HG02973 (cell line): ENCODE data around the gene FGF5.
"Not testable (repeated sequence)": the region's sequence is repeated elsewhere in the genome, so short reads cannot be mapped to it uniquely, and the experiment has no call there.

Source experiments
- ATAC-seq: cut with Tn5 transposase; IDR thresholded peaks from one replicate; pipeline ENCODE4 v1.9.1; 2021; ENCODE audit warnings: moderate library complexity; ENCODE audit not compliant: unreplicated experiment

The FGF5 gene

GRCh38 chr4:80253510-80253909, 13.0 kb upstream of the FGF5 start:
- ATAC-seq = no peak

- ATAC-seq = no peak
Measured at GRCh38 chr4:80254114-80254513, 12.3 kb upstream of the FGF5 start.

- no peak for ATAC-seq
Measured at GRCh38 chr4:80255329-80256095, 11.0 kb upstream of the FGF5 start.

DNA sequence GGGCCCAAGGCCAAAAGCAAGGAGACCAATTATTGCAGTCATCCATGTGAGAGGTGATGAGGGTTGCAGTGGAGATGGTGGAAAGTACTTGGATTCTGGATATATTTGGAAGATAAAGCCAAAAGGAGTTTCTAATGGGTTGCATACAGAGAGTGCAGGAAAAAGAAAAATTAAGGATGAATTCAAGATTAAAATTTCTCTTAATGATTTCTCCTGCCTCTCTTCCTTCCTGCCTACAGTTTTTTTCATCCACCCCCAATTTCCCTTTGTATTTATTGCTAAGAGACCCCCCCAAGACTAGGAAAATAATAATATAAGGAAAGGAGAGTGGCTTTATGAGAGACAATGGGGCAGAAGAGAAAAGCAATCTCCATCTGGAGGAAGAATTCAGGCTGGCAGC, 8.6 kb upstream of the FGF5 start:
- no peak for ATAC-seq

GRCh38 chr4:80259012-80259411, 7.5 kb upstream of the FGF5 start:
- ATAC-seq = no peak

GRCh38 chr4:80259817-80260216, 6.6 kb upstream of the FGF5 start:
- ATAC-seq = no peak

DNA sequence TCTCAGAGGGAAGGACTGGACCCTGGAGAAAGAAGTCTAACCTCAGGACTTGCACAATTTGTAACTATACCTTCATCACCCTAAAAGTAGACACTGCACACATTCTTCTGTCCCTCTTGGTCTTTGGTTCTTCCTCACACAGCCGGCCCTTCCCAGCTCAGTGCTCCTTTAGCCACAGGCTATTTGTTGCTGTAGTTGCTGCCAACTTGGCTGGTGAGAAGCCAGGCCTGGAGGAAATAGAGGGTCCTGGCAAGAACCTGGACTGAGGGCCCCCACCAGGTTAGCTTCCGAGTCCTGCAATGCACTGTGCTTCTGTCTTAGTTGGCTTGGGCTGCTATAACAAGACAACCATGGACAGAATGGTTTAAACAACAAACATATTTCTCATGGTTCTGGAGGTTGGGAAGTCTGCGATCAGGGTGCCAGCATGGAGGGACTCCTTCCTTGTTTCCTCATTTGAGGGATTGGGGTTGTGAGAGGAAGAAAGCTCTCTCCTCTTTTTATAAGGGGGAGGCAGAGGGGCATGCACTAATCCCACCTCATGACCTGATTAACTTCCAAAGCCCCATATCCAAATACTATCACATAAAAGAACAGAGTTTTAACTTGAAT, 4.4 kb upstream of the FGF5 start:
- ATAC-seq = no peak

- no peak for ATAC-seq
Measured at GRCh38 chr4:80263541-80264351, 2.7 kb upstream of the FGF5 start.

- ATAC-seq = no peak
Measured at GRCh38 chr4:80264352-80264647, 2.2 kb upstream of the FGF5 start.

GRCh38 chr4:80264825-80265224, 1.6 kb upstream of the FGF5 start:
- no peak for ATAC-seq

GRCh38 chr4:80265571-80266252, 752 bp upstream of the FGF5 start:
- ATAC-seq = no peak

GRCh38 chr4:80266902-80267380, 477 bp downstream of the FGF5 start:
- no peak for ATAC-seq

- ATAC-seq = no peak
Measured at GRCh38 chr4:80268081-80268823, 1.8 kb downstream of the FGF5 start.

DNA sequence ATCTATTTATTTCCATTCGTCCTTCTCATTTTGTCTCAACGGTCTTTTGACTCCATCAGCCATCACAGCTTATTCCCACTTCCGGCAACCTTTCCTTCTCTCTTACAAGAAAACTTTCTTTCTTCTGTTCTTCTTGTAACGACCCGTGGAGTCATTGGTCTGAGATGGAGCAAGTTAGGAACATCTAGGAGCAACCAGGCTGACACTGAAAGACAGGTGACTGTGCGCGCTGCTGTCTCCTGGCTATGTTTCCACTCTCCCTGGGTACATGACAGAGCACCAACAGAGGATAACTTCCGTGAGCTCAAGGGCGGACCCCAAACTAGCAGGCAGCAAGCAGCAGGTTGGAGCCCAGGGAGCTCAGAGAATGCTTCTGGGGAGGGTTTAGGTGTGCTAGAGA, 2.5 kb downstream of the FGF5 start:
- no peak for ATAC-seq

- no peak for ATAC-seq
Measured at GRCh38 chr4:80270321-80270720, 3.9 kb downstream of the FGF5 start.

GRCh38 chr4:80270868-80271267, 4.4 kb downstream of the FGF5 start:
- ATAC-seq = no peak

DNA sequence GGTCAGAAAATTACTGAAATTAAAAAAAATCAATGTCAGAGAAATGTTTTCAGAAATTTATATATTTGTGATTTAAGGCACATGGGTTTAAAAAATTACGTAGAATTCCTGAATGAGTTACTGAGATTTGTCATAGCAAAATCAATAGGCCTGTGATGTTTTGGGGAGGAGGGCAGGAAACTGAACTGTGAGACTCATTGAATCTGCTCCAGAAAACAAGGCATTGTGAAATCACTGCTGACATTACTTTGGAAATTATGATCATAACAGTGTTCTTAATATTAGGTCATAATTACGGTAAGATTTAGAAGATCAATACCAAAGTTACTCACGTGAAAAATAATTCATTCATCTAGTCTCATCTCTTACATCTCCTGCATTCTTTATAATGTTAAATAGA, 5.3 kb downstream of the FGF5 start:
- no peak for ATAC-seq

GRCh38 chr4:80276931-80277330, 10.5 kb downstream of the FGF5 start:
- no peak for ATAC-seq

- no peak for ATAC-seq
Measured at GRCh38 chr4:80279751-80280150, 13.3 kb downstream of the FGF5 start.

- ATAC-seq = no peak
Measured at GRCh38 chr4:80286451-80286850, 20.0 kb downstream of the FGF5 start.

DNA sequence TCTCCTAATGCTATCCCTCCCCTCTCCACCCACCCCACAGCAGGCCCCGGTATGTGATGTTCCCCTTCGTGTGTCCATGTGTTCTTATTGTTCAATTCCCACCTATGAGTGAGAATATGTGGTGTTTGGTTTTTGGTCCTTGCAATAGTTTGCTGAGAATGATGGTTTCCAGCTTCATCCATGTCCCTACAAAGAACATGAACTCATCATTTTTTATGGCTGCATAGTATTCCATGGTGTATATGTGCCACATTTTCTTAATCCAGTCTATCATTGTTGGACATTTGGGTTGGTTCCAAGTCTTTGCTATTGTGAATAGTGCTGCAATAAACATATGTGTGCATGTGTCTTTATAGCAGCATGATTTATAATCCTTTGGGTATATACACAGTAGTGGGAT, 24.2 kb downstream of the FGF5 start:
- ATAC-seq = not testable (repeated sequence)
